Left colon (tissue), 2 donors: ENCODE results near the gene SF3A2. TPM values are rescaled to one million over a fixed set of nuclear protein-coding genes. Genes with fewer than 3 reads are reported as not detected.
A peak's percentile ranks its signal among the peaks of the same experiment; 100 is the strongest.

Source experiments
- ATAC-seq: fragments of 200-7000 bp; cut with Tn5 transposase; one replicate; pipeline ENCODE4 v1.9.1; 2020; ENCODE audit warnings: mild to moderate bottlenecking, moderate library complexity
- DNase-seq, 2 donors: peaks; one replicate each; pipeline ENCODE4 v3.0.0-alpha.2; 2020
- intact Hi-C, 2 donors: fragments of 100-400 bp; cut with DNase I in 1 of 2; cut with micrococcal nuclease in 1 of 2; formaldehyde crosslinking; loops; one replicate each; pipeline versions ENCODE4 v1.11.2 to v1.14.0; 2022; cut with DNase I, micrococcal nuclease
- total RNA-seq, 2 donors: library from RNA; stranded (reverse); fragmentation: NEBNext Ultra II Directional; extraction: Animal tissue kit (Norgen Biotek cat#: 25700); gene quantifications; one replicate each; pipeline ENCODE4 v1.2.1, GENCODE V29; 2021
- donor health status: DM: no; HTN: no; CAD: no.
- donor health status: DM: yes; HTN: yes; CAD: no.

Gene SF3A2
- total RNA-seq, 2 donors from 2014 or later = 60.3 to 62.7 TPM

GRCh38 chr19:2234996-2235380 is 1.6 kb upstream of the SF3A2 start:
- peak; percentile 11 for ATAC-seq
- intact Hi-C loops = loop anchor here in 1 of 2 donors (10.0 kb wide), 1 partner anchor 80 kb away; the partner anchor contains the start of gene AP3D1
- DNase-seq = no peak

- intact Hi-C loops = loop anchor here in 1 of 2 donors (10.0 kb wide), 1 partner anchor 81 kb away; the partner anchor contains the start of gene AP3D1
- ATAC-seq (peak; percentile 65), DNase-seq (peak; percentile 85 to 88)
Measured at GRCh38 chr19:2235381-2236063, 1.1 kb upstream of the SF3A2 start.

GRCh38 chr19:2236064-2236313 is 635 bp upstream of the SF3A2 start:
- DNase-seq (no peak), ATAC-seq (no peak)
- intact Hi-C loops = loop anchor here in 1 of 2 donors (10.0 kb wide), 1 partner anchor 81 kb away; the partner anchor contains the start of gene AP3D1

- DNase-seq = no peak
- intact Hi-C loops = loop anchor here in 1 of 2 donors (10.0 kb wide), 1 partner anchor 82 kb away; the partner anchor contains the start of gene AP3D1
- ATAC-seq = no peak
Measured at GRCh38 chr19:2237051-2237868, 636 bp downstream of the SF3A2 start.

- ATAC-seq (no peak), DNase-seq (no peak)
- intact Hi-C loops = loop anchor here in 1 of 2 donors (10.0 kb wide), 1 partner anchor 83 kb away; the partner anchor contains the start of gene AP3D1
Measured at GRCh38 chr19:2237869-2238153, 1.2 kb downstream of the SF3A2 start.

GRCh38 chr19:2239173-2239572 is 2.5 kb downstream of the SF3A2 start:
- intact Hi-C loops = loop anchor here in 1 of 2 donors (10.0 kb wide), 1 partner anchor 84 kb away; the partner anchor contains the start of gene AP3D1
- DNase-seq = no peak
- no peak for ATAC-seq

GRCh38 chr19:2239771-2240770 is 3.4 kb downstream of the SF3A2 start:
- DNase-seq (no peak), ATAC-seq (no peak)
- intact Hi-C loops = loop anchor here in 1 of 2 donors (10.0 kb wide), 2 partner anchors 85 kb away; partner anchors contain the start of genes AP3D1, LSM7 and SPPL2B

- intact Hi-C loops = loop anchor here in 1 of 2 donors (10.0 kb wide), 1 partner anchor 84 kb away; the partner anchor contains the start of genes LSM7 and SPPL2B
- ATAC-seq (peak; percentile 6), DNase-seq (no peak)
Measured at GRCh38 chr19:2240881-2241760, 4.5 kb downstream of the SF3A2 start.

- DNase-seq = no peak
- peak; percentile 75 for ATAC-seq
- intact Hi-C loops = loop anchor here in 1 of 2 donors (10.0 kb wide), 1 partner anchor 83 kb away; the partner anchor contains the start of genes LSM7 and SPPL2B
Measured at GRCh38 chr19:2242092-2242537, 5.5 kb downstream of the SF3A2 start.

- no peak for DNase-seq
- ATAC-seq = no peak
- intact Hi-C loops = loop anchor here in 1 of 2 donors (10.0 kb wide), 1 partner anchor 82 kb away; the partner anchor contains the start of genes LSM7 and SPPL2B
Measured at GRCh38 chr19:2242816-2243215, 6.2 kb downstream of the SF3A2 start.

GRCh38 chr19:2243274-2244124 is 6.9 kb downstream of the SF3A2 start:
- ATAC-seq (peak; percentile 70), DNase-seq (no peak)
- intact Hi-C loops = loop anchor here in 1 of 2 donors (10.0 kb wide), 1 partner anchor 81 kb away; the partner anchor contains the start of genes LSM7 and SPPL2B

GRCh38 chr19:2244125-2244411 is 7.4 kb downstream of the SF3A2 start:
- ATAC-seq = no peak
- intact Hi-C loops = loop anchor here in 1 of 2 donors (10.0 kb wide), 1 partner anchor 81 kb away; the partner anchor contains the start of genes LSM7 and SPPL2B
- no peak for DNase-seq

- intact Hi-C loops = loop anchor here in 1 of 2 donors (10.0 kb wide), 1 partner anchor 80 kb away; the partner anchor contains the start of genes LSM7 and SPPL2B
- ATAC-seq = no peak
- DNase-seq = no peak
Measured at GRCh38 chr19:2244486-2244885, 7.9 kb downstream of the SF3A2 start.

GRCh38 chr19:2245273-2245672 is 8.6 kb downstream of the SF3A2 start:
- intact Hi-C loops = loop anchor here in 1 of 2 donors (10.0 kb wide), 1 partner anchor 80 kb away; the partner anchor contains the start of genes LSM7 and SPPL2B
- ATAC-seq = no peak
- no peak for DNase-seq

- no peak for ATAC-seq
- intact Hi-C loops = loop anchor here in 1 of 2 donors (10.0 kb wide), 1 partner anchor 79 kb away; the partner anchor contains the start of genes LSM7 and SPPL2B
- DNase-seq = no peak
Measured at GRCh38 chr19:2246014-2246620, 9.5 kb downstream of the SF3A2 start.
